Activated CD8-positive, alpha-beta memory T cell treated with anti-CD3 and anti-CD28 coated beads, Interleukin-2, amount 50 U/mL, for 1 hour (primary cell): ENCODE data around the gene RHBDD1.

Experiments used
- DNase-seq: peaks from one replicate; pipeline ENCODE4 v3.0.0-alpha.2; 2020; ENCODE audit errors: extremely low read depth

Gene RHBDD1

DNA sequence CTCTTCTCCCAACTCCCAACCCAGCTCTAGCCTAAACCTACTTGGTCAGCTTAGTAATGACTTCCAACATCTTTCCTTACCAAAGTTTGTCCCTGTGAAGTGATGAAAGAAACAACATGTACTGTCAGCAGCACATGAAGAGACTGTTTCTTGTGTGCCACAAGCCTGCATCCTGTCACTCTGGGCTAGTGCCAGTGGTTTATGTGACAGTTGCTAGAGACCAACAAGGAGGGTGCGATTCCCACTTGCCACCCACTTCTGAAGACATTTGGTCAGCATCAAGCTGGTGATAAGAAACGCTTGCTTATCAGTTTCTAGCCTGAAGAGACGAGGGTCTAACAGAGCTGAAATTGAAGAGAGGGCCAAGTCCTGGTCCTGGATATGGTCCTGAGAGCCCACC lies 195.5 kb downstream of the RHBDD1 start:
- DNase-seq: no peak

GRCh38 chr2:227033471-227034148 lies 197.8 kb downstream of the RHBDD1 start:
- no peak for DNase-seq

- no peak for DNase-seq
These were observed 200.0 kb downstream of the RHBDD1 start for GRCh38 chr2:227035711-227036367.

- no peak for DNase-seq
These were observed 200.7 kb downstream of the RHBDD1 start for GRCh38 chr2:227036527-227036926.

GRCh38 chr2:227038550-227039189 lies 202.8 kb downstream of the RHBDD1 start:
- no peak for DNase-seq

DNA sequence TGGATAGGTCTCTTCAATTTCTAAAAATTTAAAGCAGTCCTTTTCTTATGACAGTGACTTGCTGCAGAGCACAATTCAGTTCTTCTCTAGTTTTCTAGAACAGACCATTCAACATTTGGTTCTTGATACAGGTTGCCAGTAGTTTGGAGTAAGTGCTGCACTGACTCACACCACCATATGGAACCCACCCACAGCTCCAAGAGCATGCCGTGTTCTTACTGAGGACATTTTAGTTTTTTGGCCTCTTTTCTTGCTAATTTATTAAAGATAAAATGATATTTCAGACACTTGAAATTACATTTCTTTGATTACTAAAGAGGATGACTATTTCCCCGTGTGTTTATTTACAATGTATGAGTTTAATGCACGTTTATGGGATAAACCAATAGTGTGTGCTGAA lies 208.1 kb downstream of the RHBDD1 start:
- no peak for DNase-seq
